ENCODE results near the gene FANCI. TPM values are rescaled to one million over a fixed set of nuclear protein-coding genes. Genes with fewer than 3 reads are reported as not detected.

The FANCI gene
- total and polyA plus RNA-seq, 5 experiments from 2014 or later = 3.1 to 9.4 (median 4.9) TPM

Small RNA genes within 50 kb of the gene (microRNA-seq; reads per million reads assigned to microRNA genes)
- not detected for gene MIR6766 (ENCODE audit: borderline microRNAs expressed)

Other genes starting within 250 kb of the FANCI start
- 10 to 100 TPM; 47.6 to 49.9 TPM for gene ABHD2, start 155.5 kb upstream of the FANCI start, total RNA-seq
- 10 to 100 TPM; 14.0 to 17.1 (median 15.0) TPM for gene ABHD2, start 155.5 kb upstream of the FANCI start, polyA plus RNA-seq
- not detected for gene RLBP1, start 22.4 kb upstream of the FANCI start, total RNA-seq
- not detected for gene RLBP1, start 22.4 kb upstream of the FANCI start, polyA plus RNA-seq
- 100 to 1,000 TPM; 128 to 130 TPM for gene POLG, start 90.8 kb downstream of the FANCI start, total RNA-seq
- 10 to 100 TPM; 29.9 to 54.5 (median 35.3) TPM for gene POLG, start 90.8 kb downstream of the FANCI start, polyA plus RNA-seq